Measurements from ENCODE around the gene ZNF197.
"Not testable (repeated sequence)": the region's sequence is repeated elsewhere in the genome, so short reads cannot be mapped to it uniquely, and the experiment has no call there.

ZNF197 gene

DNA sequence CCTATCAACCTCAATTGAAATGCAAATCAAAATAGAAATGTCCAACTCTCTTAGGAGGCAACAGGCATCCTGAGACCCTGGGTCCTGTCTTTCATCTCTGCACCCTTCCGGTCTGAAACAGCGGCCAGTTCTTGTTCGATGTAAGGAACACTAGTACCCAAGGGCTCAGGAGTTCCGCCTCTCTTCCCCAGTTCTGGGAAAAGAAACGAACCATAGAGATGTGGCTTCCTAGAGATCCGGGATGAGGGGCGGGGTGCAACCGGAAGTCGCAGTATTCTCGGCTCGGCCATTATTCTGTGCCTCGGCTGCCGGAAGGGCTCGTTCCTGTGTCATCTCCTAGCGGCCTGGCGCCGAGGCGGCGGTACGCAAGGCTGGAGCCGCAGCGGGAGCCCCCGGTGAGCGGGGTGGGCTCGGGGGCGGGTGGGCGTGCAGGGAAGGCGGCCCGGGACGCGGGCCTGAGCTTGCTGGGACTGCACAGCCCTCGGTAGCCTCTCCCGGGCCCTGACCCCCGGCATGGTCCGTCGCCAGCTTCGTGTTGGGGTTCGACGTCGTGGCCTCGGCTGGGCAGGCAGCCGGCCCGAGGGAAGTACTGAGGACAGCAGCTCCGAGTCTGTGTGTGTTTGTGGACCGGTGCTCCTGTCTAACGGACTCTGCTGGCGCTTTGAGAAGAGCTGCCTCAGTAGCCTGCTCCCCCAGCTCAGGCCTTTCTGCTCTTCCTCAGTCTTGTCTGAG is at the start of gene ZNF197:
ZNF197 (plus strand) TSS at position 288 of the 732 bp plus-strand sequence. CDS start 4,119 bp downstream, outside the sequence.
- DNase-seq = peak; percentile 79

DNA sequence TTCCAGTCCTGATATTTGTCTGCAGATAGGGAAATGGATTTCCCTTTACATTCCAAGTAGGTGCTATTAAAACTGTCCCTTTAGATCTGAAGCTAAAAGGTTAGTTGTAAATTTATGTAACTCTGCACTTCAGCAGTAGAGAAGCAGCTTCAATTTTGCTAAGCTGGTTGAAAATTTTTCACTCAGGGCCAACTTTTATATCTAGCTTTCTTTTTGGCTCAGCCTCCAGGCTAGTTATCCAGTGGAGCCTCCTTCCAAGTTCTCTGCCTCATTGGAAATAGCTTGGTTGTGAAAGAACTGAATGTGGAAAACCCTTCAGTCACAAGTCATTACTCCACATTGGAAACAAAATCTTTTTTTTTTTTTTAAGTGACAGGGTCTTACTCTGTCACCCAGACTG is 48.2 kb upstream of the ZNF197 start:
- DNase-seq = no peak

DNA sequence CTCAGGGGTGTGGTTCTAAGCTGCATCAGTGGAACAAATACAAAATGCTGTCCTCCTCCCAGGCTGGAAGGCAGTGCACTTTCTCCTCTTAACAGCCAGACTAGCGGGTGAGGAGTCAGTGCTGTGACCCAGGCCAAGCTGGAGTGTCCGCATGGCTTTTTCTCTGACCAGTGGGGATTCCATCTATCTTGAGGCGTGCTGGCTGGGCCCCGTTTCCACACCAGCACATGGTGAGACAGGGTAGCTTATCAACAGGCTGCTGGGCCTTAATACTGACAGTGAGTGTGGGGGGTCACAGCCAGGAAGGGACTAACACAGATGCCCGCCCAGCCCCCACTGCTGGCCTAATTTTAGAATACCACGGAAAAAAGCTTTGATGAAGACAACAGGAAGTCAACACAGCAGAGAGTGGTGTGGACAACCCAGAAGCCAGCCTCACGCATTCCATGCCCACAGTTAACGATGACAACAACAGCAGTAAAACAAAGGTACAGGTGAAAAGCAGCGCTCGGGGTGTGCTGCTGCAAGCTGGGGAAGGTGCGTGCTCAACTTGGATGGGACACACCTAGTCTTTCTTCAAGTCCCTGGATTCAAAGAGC is 47.4 kb upstream of the ZNF197 start:
- not testable (repeated sequence) for DNase-seq

DNA sequence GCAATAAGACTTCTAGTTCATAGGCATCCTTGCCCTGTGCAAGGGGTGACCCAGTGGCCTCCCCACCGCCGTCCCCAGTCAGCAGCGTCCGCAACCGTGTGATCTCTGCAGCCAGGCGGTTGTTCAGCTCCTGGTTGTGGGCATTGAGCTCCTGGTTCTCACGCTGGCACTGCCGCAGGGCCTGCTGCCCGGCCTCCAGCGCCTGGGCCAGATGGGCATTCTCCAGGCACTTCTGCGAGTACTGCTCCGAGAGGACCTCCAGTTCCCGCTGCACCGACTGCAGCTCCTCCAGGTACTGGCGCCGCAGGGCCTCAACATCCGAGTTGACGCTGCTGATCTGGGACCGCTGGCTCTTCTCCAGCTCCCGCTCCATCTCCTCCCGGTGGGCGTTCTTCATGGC is 46.5 kb upstream of the ZNF197 start:
- not testable (repeated sequence) for DNase-seq

GRCh38 chr3:44578924-44579515 is 45.8 kb upstream of the ZNF197 start:
- DNase-seq = not testable (repeated sequence)

DNA sequence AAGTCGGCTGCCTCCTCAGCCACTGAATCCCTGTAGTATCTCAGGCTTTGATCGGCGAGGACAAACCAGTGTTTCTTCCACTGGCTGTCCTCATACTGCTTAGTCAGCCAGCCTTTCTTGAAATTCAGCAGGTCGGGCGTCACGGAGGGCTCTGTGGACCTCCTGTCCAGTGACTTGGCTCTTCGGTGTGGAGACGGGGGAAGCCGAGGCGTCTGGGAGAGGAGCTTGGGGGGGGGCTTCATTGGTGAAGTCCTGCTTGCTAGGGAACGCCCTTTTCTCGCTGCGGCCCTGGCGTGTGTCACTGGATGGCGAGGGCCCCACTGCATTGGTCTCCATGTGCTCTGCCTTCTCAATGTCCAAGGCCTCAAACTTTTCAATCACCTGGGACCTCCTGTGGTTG is 45.1 kb upstream of the ZNF197 start:
- not testable (repeated sequence) for DNase-seq

DNA sequence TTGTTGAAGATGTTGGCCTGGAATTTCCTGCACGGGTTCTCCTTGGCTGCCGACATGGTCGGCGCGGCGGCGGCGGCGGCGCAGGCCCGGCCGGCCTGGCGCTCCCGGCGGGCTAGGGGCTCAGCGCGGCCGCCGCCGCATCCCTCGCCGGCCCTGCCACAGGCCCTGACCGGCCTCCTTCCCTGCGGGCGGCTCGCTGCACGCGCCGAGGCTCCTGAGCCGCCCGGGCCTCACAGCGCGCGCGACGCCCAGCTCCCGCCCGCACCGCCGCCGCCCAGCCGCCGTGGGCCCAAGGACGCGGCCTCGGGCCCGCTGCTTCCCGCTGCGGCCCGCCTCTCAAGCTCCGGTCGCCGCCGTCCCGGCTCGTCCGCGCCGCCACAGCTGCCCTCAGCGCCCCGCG is 43.9 kb upstream of the ZNF197 start:
- not testable (repeated sequence) for DNase-seq

- DNase-seq = no peak
Observed at GRCh38 chr3:44584646-44585501, 40.0 kb upstream of the ZNF197 start, which contains the start of gene ZNF660. TSS of gene ZNF660 (plus strand) at chr3:44584964. CDS start at chr3:44594194, 9,230 bp downstream.

DNA sequence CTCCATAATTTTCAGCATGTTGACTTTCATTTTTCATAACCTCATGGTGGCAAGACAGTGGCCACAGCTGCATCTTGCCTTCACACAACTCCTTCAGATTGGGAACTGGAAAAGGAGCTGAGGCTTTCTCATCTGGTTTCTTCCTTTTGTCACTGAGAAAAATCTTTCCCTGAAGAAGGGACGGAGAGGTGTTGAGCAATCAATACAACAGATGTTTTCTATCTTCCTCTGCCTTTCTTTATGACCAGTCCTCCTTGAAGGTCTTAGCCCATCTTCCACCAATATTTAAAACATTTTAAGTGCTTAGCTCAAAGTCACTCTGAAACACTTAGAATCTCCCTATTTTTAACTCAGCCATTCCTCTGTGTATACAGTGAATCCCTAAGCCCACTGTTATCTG is 28.2 kb upstream of the ZNF197 start:
- no peak for DNase-seq

DNA sequence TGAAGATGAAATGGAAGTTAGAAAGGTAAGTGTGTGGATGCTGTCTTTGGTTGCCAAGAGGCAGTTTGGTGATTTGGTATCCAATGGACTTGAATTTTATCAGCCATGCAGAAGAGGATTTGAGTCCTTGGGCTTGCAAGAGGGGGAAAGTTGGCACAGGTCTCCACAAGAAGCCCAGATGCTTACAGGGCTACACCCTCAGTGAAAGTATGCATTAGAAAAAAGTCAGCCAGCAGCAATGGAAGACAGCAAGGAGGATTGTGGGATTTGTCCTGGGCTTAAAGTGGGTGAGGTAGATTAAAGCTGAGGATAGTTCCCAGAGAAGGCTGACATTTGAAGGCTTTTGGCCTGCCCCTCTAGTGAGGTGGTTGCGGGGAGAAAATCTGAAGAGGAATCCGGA is 23.1 kb upstream of the ZNF197 start:
- DNase-seq = no peak

- no peak for DNase-seq
Observed at GRCh38 chr3:44612678-44613077, 12.2 kb upstream of the ZNF197 start.

DNA sequence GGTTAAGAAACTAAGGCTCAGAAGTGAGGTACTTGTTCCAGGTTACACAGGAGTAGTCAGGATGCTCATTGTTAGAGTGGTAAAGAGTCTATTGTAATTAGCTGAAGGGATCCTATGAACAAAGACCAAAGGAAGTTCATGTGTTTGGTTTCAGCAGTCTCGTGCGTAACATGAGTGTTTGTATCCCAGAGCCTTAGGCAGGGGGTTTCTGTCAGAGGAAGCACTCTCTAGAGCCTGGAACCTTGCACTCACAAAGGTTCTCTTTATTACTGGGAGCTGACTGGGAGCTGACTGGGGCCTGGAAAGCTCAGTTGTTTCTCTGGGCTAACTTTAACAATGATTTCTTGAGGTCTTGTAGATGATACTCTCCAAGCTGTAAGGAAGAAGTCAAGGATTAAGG is 3.9 kb downstream of the ZNF197 start:
- no peak for DNase-seq

DNA sequence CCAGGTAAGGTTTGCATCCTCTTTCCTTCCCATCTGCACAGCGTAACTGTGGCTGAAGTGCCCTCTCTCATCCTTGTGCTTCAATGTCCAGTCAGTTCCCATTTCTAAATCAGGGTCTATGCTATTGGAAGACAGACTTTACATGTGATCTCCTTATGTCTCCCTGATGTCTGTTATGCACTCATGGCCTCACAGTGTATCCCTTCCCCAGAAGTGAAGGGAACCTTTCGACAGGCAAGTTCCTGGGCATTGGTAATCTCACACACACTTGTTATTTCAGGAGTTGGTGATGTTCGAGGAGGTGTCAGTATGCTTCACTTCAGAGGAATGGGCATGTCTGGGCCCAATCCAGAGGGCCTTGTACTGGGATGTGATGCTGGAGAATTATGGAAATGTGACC is 7.4 kb downstream of the ZNF197 start:
- no peak for DNase-seq

- no peak for DNase-seq
Observed at GRCh38 chr3:44642337-44642736, 17.5 kb downstream of the ZNF197 start.

DNA sequence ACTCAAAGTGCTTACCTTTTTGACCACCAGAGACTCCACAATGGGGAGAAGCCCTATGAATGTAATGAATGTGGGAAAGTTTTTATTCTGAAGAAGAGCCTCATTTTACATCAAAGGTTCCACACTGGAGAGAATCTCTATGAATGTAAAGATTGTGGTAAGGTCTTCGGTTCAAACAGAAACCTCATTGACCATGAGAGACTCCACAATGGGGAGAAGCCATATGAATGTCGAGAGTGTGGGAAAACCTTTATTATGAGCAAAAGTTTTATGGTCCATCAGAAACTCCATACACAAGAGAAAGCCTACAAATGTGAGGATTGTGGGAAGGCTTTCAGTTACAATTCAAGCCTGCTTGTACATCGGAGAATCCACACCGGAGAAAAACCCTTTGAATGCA is 18.2 kb downstream of the ZNF197 start:
- DNase-seq = no peak

DNA sequence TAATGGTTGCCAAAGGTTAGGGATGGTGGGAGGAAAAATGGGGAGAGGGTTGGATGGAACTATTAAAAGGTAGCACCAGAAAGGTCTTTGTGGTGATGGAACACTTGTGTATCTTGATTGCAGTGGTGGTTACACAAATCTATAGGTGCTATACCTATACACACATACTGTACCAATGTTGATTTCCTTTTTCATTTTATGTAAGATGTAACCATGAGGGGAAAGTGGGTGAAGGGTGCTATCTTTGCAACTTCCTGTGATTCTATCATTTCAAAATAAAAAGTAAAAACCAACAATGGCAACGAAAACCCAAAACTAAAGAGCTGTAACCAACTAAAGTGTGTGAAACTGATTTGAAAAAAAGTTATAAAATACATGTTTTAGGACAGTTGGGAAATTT is 22.9 kb downstream of the ZNF197 start:
- DNase-seq = no peak

GRCh38 chr3:44648564-44649229 is 23.9 kb downstream of the ZNF197 start, which contains the start of gene ZNF35:
TSS of gene ZNF35 (plus strand) at chr3:44648732. CDS start at chr3:44651068, 2,336 bp downstream.
- peak; percentile 46 for DNase-seq

DNA sequence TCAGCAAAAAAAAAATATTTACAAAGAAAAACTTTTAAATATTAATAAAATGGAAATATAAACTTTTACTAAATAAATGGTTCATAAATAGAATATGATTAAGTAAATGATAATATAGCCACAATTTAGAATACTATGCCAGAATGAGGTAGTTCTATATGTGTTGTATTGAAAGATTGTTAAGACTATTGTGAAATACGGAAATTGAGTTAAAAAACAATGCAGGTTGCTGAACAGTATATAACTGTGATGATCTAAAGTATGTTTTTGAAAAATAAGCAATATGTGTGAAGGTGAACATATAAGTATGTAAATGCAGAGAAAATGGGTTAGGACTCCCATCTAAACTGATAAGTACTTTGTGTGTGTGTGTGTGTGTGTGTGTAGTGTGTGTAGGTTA is 24.9 kb downstream of the ZNF197 start:
- DNase-seq = no peak

- DNase-seq = no peak
Observed at GRCh38 chr3:44654039-44654438, 29.2 kb downstream of the ZNF197 start.

DNA sequence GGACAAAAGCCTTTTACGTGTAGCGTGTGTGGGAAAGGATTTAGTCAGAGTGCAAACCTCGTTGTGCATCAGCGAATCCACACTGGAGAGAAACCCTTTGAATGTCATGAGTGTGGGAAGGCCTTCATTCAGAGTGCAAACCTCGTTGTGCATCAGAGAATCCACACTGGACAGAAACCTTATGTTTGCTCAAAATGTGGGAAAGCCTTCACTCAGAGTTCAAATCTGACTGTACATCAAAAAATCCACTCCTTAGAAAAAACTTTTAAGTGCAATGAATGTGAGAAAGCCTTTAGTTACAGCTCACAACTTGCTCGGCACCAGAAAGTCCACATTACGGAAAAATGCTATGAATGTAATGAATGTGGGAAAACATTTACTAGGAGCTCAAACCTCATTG is 34.2 kb downstream of the ZNF197 start:
- DNase-seq = no peak

GRCh38 chr3:44659434-44659833 is 34.6 kb downstream of the ZNF197 start:
- DNase-seq = no peak

GRCh38 chr3:44661189-44661588 is 36.4 kb downstream of the ZNF197 start:
- no peak for DNase-seq

- no peak for DNase-seq
Observed at GRCh38 chr3:44665173-44665572, 40.3 kb downstream of the ZNF197 start.
